Cardiac fibroblast (primary cell): ENCODE data around the gene TPSG1.
"Not testable (repeated sequence)": the region's sequence is repeated elsewhere in the genome, so short reads cannot be mapped to it uniquely, and the experiment has no call there.

Experiments used
- DNase-seq, 2 donors: peaks; one replicate each; pipeline versions ENCODE4 v3.0.0 to v3.0.0-alpha.2; 2010; ENCODE audit warnings: low read depth in 2 of 2
- H3K4me3 ChIP-seq, 2 donors: replicated peaks in 1 of 2; 1 replicate in 1 of 2; 2 replicates in 1 of 2; pipeline ENCODE4 v1.5.1; 2011; ENCODE audit warnings: low read depth in 2 of 2, low read length in 2 of 2, mild to moderate bottlenecking in 2 of 2, moderate library complexity in 1 of 2
- CTCF ChIP-seq: IDR thresholded peaks from one replicate; pipeline ENCODE4 v1.5.1; 2011; ENCODE audit warnings: low read depth, mild to moderate bottlenecking, low read length, inconsistent platforms

TPSG1 gene

GRCh38 chr16:1253701-1254364 is 28.8 kb upstream of the TPSG1 start:
- H3K4me3 ChIP-seq, DNase-seq: not testable (repeated sequence)

GRCh38 chr16:1249031-1249755 is 24.1 kb upstream of the TPSG1 start:
- not testable (repeated sequence) for H3K4me3 ChIP-seq, DNase-seq

GRCh38 chr16:1247903-1248537 is 23.0 kb upstream of the TPSG1 start:
- not testable (repeated sequence) for DNase-seq, H3K4me3 ChIP-seq

GRCh38 chr16:1245452-1246020 is 20.5 kb upstream of the TPSG1 start:
- TF ChIP-seq CTCF, result no peak
- no peak overlapping the region for H3K4me3 ChIP-seq
- no peak for DNase-seq

- no peak for TF ChIP-seq CTCF
- H3K4me3 ChIP-seq, result no peak overlapping the region
- no peak for DNase-seq
Measured at GRCh38 chr16:1244881-1245280, 19.8 kb upstream of the TPSG1 start.

- not testable (repeated sequence) for H3K4me3 ChIP-seq, DNase-seq
Measured at GRCh38 chr16:1243907-1244850, 19.1 kb upstream of the TPSG1 start.

- H3K4me3 ChIP-seq, DNase-seq: not testable (repeated sequence)
Measured at GRCh38 chr16:1243363-1243762, 18.3 kb upstream of the TPSG1 start.

- not testable (repeated sequence) for DNase-seq
Measured at GRCh38 chr16:1241081-1241480, 16.0 kb upstream of the TPSG1 start.

GRCh38 chr16:1240436-1240835 is 15.4 kb upstream of the TPSG1 start, which contains the start of gene TPSAB1:
TPSAB1 (plus strand) TSS chr16:1240705; CDS start chr16:1240939, 234 bp downstream.
- DNase-seq, H3K4me3 ChIP-seq: not testable (repeated sequence)

More at GRCh38 chr16:1241081-1241480, 16.0 kb upstream of the TPSG1 start:
- not testable (repeated sequence) for H3K4me3 ChIP-seq

GRCh38 chr16:1239575-1239974 is 14.5 kb upstream of the TPSG1 start:
- not testable (repeated sequence) for H3K4me3 ChIP-seq, DNase-seq

GRCh38 chr16:1238909-1239308 is 13.8 kb upstream of the TPSG1 start:
- DNase-seq, result not testable (repeated sequence)

More at GRCh38 chr16:1238909-1239308, 13.8 kb upstream of the TPSG1 start:
- not testable (repeated sequence) for H3K4me3 ChIP-seq
